Neutrophil (primary cell): Measurements from ENCODE around the gene CEP20.
A peak's percentile ranks its signal among the peaks of the same experiment; 100 is the strongest.

Experiments used
- H3K27ac ChIP-seq: fragments of 200-600 bp; sonication (generic); 2 replicates; pipeline ENCODE4 v1.5.1; 2016; ENCODE audit warnings: mild to moderate bottlenecking, moderate library complexity
- H3K27me3 ChIP-seq: fragments of 200-600 bp; sonication (generic); 2 replicates; pipeline ENCODE4 v1.6.0; 2016; ENCODE audit warnings: mild to moderate bottlenecking
- H3K36me3 ChIP-seq: fragments of 200-600 bp; sonication (generic); 2 replicates; pipeline ENCODE4 v1.5.1; 2017
- H3K4me1 ChIP-seq, 2 experiments: fragments of 200-600 bp in 1 of 2; sonication (generic) in 1 of 2; 1 replicate in 1 of 2; 2 replicates in 1 of 2; pipeline versions ENCODE4 v1.5.1 to v1.6.1; 2013 to 2016; ENCODE audit warnings: low read depth in 1 of 2, low read length in 1 of 2, mild to moderate bottlenecking in 1 of 2, moderate library complexity in 1 of 2; ENCODE audit not compliant: control insufficient read depth in 1 of 2, insufficient read depth in 1 of 2
- H3K4me3 ChIP-seq, 2 experiments: fragments of 200-600 bp in 1 of 2; sonication (generic) in 1 of 2; 1 replicate in 1 of 2; 2 replicates in 1 of 2; pipeline ENCODE4 v1.5.1; 2013 to 2016; ENCODE audit warnings: low read depth in 1 of 2, low read length in 1 of 2, mild to moderate bottlenecking in 1 of 2, moderate library complexity in 1 of 2
- H3K9me3 ChIP-seq: fragments of 200-600 bp; sonication (generic); 2 replicates; pipeline ENCODE4 v1.5.1; 2016
- CTCF ChIP-seq: fragments of 200-600 bp; sonication (generic); IDR thresholded peaks from 2 replicates; pipeline ENCODE4 v1.5.1; 2016; ENCODE audit warnings: antibody characterized with exemption

The CEP20 gene

GRCh38 chr16:15835136-15835878 is 53.1 kb downstream of the CEP20 start:
- no peak for TF ChIP-seq CTCF
- no peaks in the 10 kb centered on the region for H3K9me3 ChIP-seq
- peak overlapping the region; percentile 5 for H3K27ac ChIP-seq
- no peaks in the 10 kb centered on the region for H3K36me3 ChIP-seq
- H3K4me3 ChIP-seq, result no peak overlapping the region
- no peaks in the 10 kb centered on the region for H3K27me3 ChIP-seq
- peaks cover 24 to 31% of the 10 kb centered on the region in 2 experiments for H3K4me1 ChIP-seq

GRCh38 chr16:15834502-15834901 is 53.9 kb downstream of the CEP20 start:
- no peaks in the 10 kb centered on the region for H3K27me3 ChIP-seq
- peaks cover 24 to 33% of the 10 kb centered on the region in 2 experiments for H3K4me1 ChIP-seq
- TF ChIP-seq CTCF, result no peak

GRCh38 chr16:15833541-15833940 is 54.9 kb downstream of the CEP20 start:
- TF ChIP-seq CTCF, result no peak
- H3K27ac ChIP-seq, result no peak overlapping the region
- H3K4me1 ChIP-seq, result peaks cover 24 to 35% of the 10 kb centered on the region in 2 experiments
- no peaks in the 10 kb centered on the region for H3K27me3 ChIP-seq
- no peak overlapping the region for H3K4me3 ChIP-seq
- no peaks in the 10 kb centered on the region for H3K9me3 ChIP-seq
- H3K36me3 ChIP-seq, result no peaks in the 10 kb centered on the region

More at GRCh38 chr16:15834502-15834901, 53.9 kb downstream of the CEP20 start:
- Histone ChIP-seq H3K9me3 (no peaks in the 10 kb centered on the region), H3K36me3 (no peaks in the 10 kb centered on the region), H3K27ac (peak overlapping the region; percentile 55), H3K4me3 (no peak overlapping the region)

GRCh38 chr16:15832241-15832640 is 56.2 kb downstream of the CEP20 start:
- no peak overlapping the region for H3K27ac ChIP-seq
- H3K4me1 ChIP-seq, result peaks cover 24 to 35% of the 10 kb centered on the region in 2 experiments
- no peaks in the 10 kb centered on the region for H3K27me3 ChIP-seq
- H3K9me3 ChIP-seq, result no peaks in the 10 kb centered on the region
- TF ChIP-seq CTCF, result no peak
- no peak overlapping the region for H3K4me3 ChIP-seq
- H3K36me3 ChIP-seq, result no peaks in the 10 kb centered on the region

GRCh38 chr16:15830832-15831451 is 57.5 kb downstream of the CEP20 start:
- TF ChIP-seq CTCF, result no peak
- Histone ChIP-seq H3K36me3 (no peaks in the 10 kb centered on the region), H3K9me3 (no peaks in the 10 kb centered on the region), H3K4me1 (peaks cover 24 to 35% of the 10 kb centered on the region in 2 experiments), H3K27ac (no peak overlapping the region), H3K27me3 (no peaks in the 10 kb centered on the region), H3K4me3 (no peak overlapping the region)
